Esophagus squamous epithelium (tissue), 5 donors: ENCODE measurements around the gene KCTD5. TPM values are rescaled to one million over a fixed set of nuclear protein-coding genes. Genes with fewer than 3 reads are reported as not detected.

ENCODE experiments used
- DNase-seq: peaks from one replicate; lab custom pipeline; 2025; lab: John Stamatoyannopoulos, UW
- H3K27ac ChIP-seq, 4 donors: fragments of 200-600 bp; sonication (generic); one replicate each; pipeline ENCODE4 v1.5.1; 2016 to 2019; ENCODE audit warnings: mild to moderate bottlenecking in 1 of 4
- H3K27me3 ChIP-seq, 4 donors: fragments of 200-600 bp; sonication (generic); 1 replicate in 3 of 4; 2 replicates in 1 of 4; pipeline versions ENCODE4 v1.5.1 to v1.6.0; 2017 to 2021; ENCODE audit warnings: antibody characterized with exemption in 1 of 4
- H3K36me3 ChIP-seq, 3 donors: fragments of 200-600 bp; sonication (generic); one replicate each; pipeline ENCODE4 v1.5.1; 2016 to 2019
- H3K4me1 ChIP-seq, 3 donors: fragments of 200-600 bp; sonication (generic); one replicate each; pipeline ENCODE4 v1.5.1; 2017 to 2019
- H3K4me3 ChIP-seq, 4 donors: fragments of 200-600 bp; sonication (generic); 1 replicate in 3 of 4; 2 replicates in 1 of 4; pipeline ENCODE4 v1.5.1; 2016 to 2019; ENCODE audit warnings: mild to moderate bottlenecking in 2 of 4, moderate library complexity in 1 of 4
- H3K9me3 ChIP-seq, 3 donors: fragments of 200-600 bp; sonication (generic); one replicate each; pipeline ENCODE4 v1.5.1; 2016 to 2019
- CTCF ChIP-seq, 6 experiments: fragments of 450-650 bp in 4 of 6; fragments of 200-600 bp in 2 of 6; sonication (generic) in 2 of 6; IDR thresholded peaks; one replicate each; pipeline ENCODE4 v1.5.1; 2016 to 2019; ENCODE audit warnings: antibody characterized with exemption in 6 of 6, mild to moderate bottlenecking in 4 of 6, moderate library complexity in 4 of 6
- POLR2A ChIP-seq, 4 donors: fragments of 450-650 bp; IDR thresholded peaks; one replicate each; pipeline ENCODE4 v1.6.1; 2017; ENCODE audit warnings: antibody characterized with exemption in 4 of 4, mild to moderate bottlenecking in 4 of 4, moderate library complexity in 3 of 4
- WGBS, 2 donors: methylation state at CpG; one replicate each; pipeline ENCODE4 v1.1.5; 2018; 5-methylcytosine and 5-hydroxymethylcytosine counted together
- intact Hi-C: fragments of 100-400 bp; cut with DNase I; formaldehyde crosslinking; loops from one replicate; pipeline ENCODE4 v1.15.0; 2022
- total RNA-seq, 4 donors: library from RNA; depleted of rRNA; stranded (reverse); fragments of >200 nt; gene quantifications; one replicate each; pipeline ENCODE4 v1.1.0, GENCODE V29; 2016
- donor health status: DM: yes; HTN: yes; CAD: no.

Gene KCTD5
- total RNA-seq, 4 donors from 2014 or later: 24.8 to 51.9 (median 40.3) TPM

- no peak for DNase-seq
- Histone ChIP-seq H3K9me3 (no peaks in the 10 kb centered on the region), H3K36me3 (no peaks in the 10 kb centered on the region), H3K4me1 (peaks cover 0 to 18% (median 4%) of the 10 kb centered on the region in 3 donors), H3K4me3 (no peak overlapping the region), H3K27me3 (peaks cover 0 to 43% (median 0%) of the 10 kb centered on the region in 4 donors), H3K27ac (no peak overlapping the region)
- TF ChIP-seq CTCF (IDR thresholded peaks at IDR 0.05): no peak
- TF ChIP-seq POLR2A (IDR thresholded peaks at IDR 0.05): no peak
- intact Hi-C loops: no loop called here
- 85 to 86% methylated on average over 2 of the region's 7 CpGs for WGBS, 2 donors
Measured at GRCh38 chr16:2737895-2738418, 55.6 kb downstream of the KCTD5 start.

- intact Hi-C loops: no loop called here
- Histone ChIP-seq H3K27me3 (peaks cover 0 to 43% (median 0%) of the 10 kb centered on the region in 4 donors), H3K9me3 (no peaks in the 10 kb centered on the region), H3K36me3 (no peaks in the 10 kb centered on the region), H3K4me1 (peaks cover 0 to 18% (median 4%) of the 10 kb centered on the region in 3 donors), H3K4me3 (no peak overlapping the region), H3K27ac (no peak overlapping the region)
- DNase-seq: no peak
- 70% methylated on average over 2 of the region's 5 CpGs; no CpG with 5 or more reads in 1 of the 2 donors for WGBS, 2 donors
- no peak for TF ChIP-seq POLR2A (IDR thresholded peaks at IDR 0.05)
- no peak for TF ChIP-seq CTCF (IDR thresholded peaks at IDR 0.05)
Measured at GRCh38 chr16:2738615-2739014, 56.3 kb downstream of the KCTD5 start.

- intact Hi-C loops: no loop called here
- Histone ChIP-seq H3K27ac (no peak overlapping the region), H3K36me3 (no peaks in the 10 kb centered on the region), H3K4me1 (peaks cover 0 to 18% (median 4%) of the 10 kb centered on the region in 3 donors), H3K27me3 (peaks cover 0 to 39% (median 0%) of the 10 kb centered on the region in 4 donors), H3K4me3 (no peak overlapping the region), H3K9me3 (no peaks in the 10 kb centered on the region)
- DNase-seq: no peak
- TF ChIP-seq POLR2A (IDR thresholded peaks at IDR 0.05) (no peak), CTCF (IDR thresholded peaks at IDR 0.05) (no peak)
- WGBS, 2 donors: 65 to 100% methylated on average over 2 to 6 of the region's 8 CpGs
Measured at GRCh38 chr16:2739625-2740430, 57.5 kb downstream of the KCTD5 start.

GRCh38 chr16:2740476-2740875 lies 58.2 kb downstream of the KCTD5 start:
- no peak overlapping the region for H3K27ac ChIP-seq
- peaks cover 0 to 18% (median 4%) of the 10 kb centered on the region in 3 donors for H3K4me1 ChIP-seq
- DNase-seq: no peak
- H3K4me3 ChIP-seq: no peak overlapping the region
- 84 to 85% methylated on average over 4 to 6 of the region's 6 CpGs for WGBS, 2 donors
- no peaks in the 10 kb centered on the region for H3K9me3 ChIP-seq
- H3K36me3 ChIP-seq: no peaks in the 10 kb centered on the region
- TF ChIP-seq POLR2A (IDR thresholded peaks at IDR 0.05): no peak
- TF ChIP-seq CTCF (IDR thresholded peaks at IDR 0.05): no peak
- intact Hi-C loops: no loop called here
- peaks cover 0 to 34% (median 0%) of the 10 kb centered on the region in 4 donors for H3K27me3 ChIP-seq

- intact Hi-C loops: no loop called here
- 100% methylated on average over 2 of the region's 4 CpGs; no CpG with 5 or more reads in 1 of the 2 donors for WGBS, 2 donors
- no peaks in the 10 kb centered on the region for H3K36me3 ChIP-seq
- H3K4me1 ChIP-seq: peaks cover 0 to 18% (median 4%) of the 10 kb centered on the region in 3 donors
- H3K27ac ChIP-seq: no peak overlapping the region
- H3K4me3 ChIP-seq: no peak overlapping the region
- no peaks in the 10 kb centered on the region for H3K9me3 ChIP-seq
- no peak for DNase-seq
- H3K27me3 ChIP-seq: peaks cover 0 to 34% (median 0%) of the 10 kb centered on the region in 4 donors
- no peak for TF ChIP-seq CTCF (IDR thresholded peaks at IDR 0.05)
- no peak for TF ChIP-seq POLR2A (IDR thresholded peaks at IDR 0.05)
Measured at GRCh38 chr16:2741168-2741567, 58.8 kb downstream of the KCTD5 start.
